Sigmoid colon (tissue), 4 donors: ENCODE measurements around the gene SLC4A1AP.

Source experiments
- POLR2AphosphoS5 ChIP-seq, 4 donors: sonication (generic); formaldehyde crosslinking; IDR thresholded peaks; one replicate each; pipeline ENCODE4 v1.6.1; 2017; ENCODE audit warnings: antibody characterized with exemption in 4 of 4
- TF ChIP-seq, protein P1 (sequence below), 4 experiments: fragments of 450-650 bp in 3 of 4; fragments of 200-600 bp in 1 of 4; IDR thresholded peaks; one replicate each; pipeline ENCODE4 v1.5.1; 2016 to 2019; ENCODE audit warnings: antibody characterized with exemption in 4 of 4, mild to moderate bottlenecking in 3 of 4, moderate library complexity in 2 of 4

DNA sequence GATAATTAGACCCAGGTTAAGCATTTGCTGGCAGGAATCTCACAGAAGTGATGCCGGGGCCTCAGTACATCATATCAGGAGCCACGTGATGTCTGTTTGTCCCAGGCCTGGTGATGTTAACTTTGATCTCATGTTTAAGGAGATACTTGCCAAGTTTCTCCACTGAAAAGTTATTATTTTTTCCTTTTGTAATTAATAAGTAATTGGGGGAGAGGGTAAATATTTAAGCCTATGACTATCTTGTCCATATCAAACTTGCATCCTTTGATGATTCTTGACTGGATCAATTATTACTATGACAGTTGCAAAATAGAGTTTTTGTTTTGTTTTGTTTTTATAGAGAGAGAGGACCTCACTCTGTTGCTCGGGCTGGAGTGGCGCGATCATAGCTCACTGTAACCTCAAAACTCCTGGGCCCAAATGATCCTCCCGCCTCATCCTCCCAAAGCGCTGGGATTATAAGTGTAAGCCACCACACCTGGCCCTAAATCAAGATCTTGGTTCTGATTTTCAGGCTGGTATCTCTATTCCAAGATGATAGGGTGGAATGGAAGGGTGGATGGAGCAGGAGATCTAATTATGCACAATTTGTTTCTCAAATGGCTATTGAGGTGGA lies 46.4 kb downstream of the SLC4A1AP start:
- TF ChIP-seq, protein P1, sequence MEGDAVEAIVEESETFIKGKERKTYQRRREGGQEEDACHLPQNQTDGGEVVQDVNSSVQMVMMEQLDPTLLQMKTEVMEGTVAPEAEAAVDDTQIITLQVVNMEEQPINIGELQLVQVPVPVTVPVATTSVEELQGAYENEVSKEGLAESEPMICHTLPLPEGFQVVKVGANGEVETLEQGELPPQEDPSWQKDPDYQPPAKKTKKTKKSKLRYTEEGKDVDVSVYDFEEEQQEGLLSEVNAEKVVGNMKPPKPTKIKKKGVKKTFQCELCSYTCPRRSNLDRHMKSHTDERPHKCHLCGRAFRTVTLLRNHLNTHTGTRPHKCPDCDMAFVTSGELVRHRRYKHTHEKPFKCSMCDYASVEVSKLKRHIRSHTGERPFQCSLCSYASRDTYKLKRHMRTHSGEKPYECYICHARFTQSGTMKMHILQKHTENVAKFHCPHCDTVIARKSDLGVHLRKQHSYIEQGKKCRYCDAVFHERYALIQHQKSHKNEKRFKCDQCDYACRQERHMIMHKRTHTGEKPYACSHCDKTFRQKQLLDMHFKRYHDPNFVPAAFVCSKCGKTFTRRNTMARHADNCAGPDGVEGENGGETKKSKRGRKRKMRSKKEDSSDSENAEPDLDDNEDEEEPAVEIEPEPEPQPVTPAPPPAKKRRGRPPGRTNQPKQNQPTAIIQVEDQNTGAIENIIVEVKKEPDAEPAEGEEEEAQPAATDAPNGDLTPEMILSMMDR (IDR thresholded peaks at IDR 0.05): no peak
- no peak for TF ChIP-seq POLR2AphosphoS5 (IDR thresholded peaks at IDR 0.05)
